Heart right ventricle (tissue), 16 donors: Measurements from ENCODE around the gene ELAVL1. TPM values are rescaled to one million over a fixed set of nuclear protein-coding genes. Genes with fewer than 3 reads are reported as not detected.
"Not testable (repeated sequence)": the region's sequence is repeated elsewhere in the genome, so short reads cannot be mapped to it uniquely, and the experiment has no call there.

Experiments
- ATAC-seq, 8 donors: fragments of 200-7000 bp; cut with Tn5 transposase; one replicate each; pipeline ENCODE4 v1.9.1; 2020; ENCODE audit warnings: mild to moderate bottlenecking in 8 of 8, moderate library complexity in 8 of 8, moderate number of reproducible peaks in 1 of 8
- DNase-seq, 2 donors: peaks; one replicate each; pipeline ENCODE4 v3.0.0-alpha.2; 2020
- H3K27ac ChIP-seq, 10 donors: fragments of 200-600 bp; sonication (generic) in 2 of 10; one replicate each; pipeline versions ENCODE4 v1.5.0 to v1.8.0; 2020 to 2022; ENCODE audit warnings: mild to moderate bottlenecking in 3 of 10
- H3K27me3 ChIP-seq, 7 donors: fragments of 200-600 bp; one replicate each; pipeline ENCODE4 v1.8.0; 2021 to 2022; ENCODE audit warnings: mild to moderate bottlenecking in 2 of 7
- H3K36me3 ChIP-seq, 9 donors: fragments of 200-600 bp; sonication (generic) in 1 of 9; one replicate each; pipeline versions ENCODE4 v1.5.0 to v1.8.0; 2020 to 2022; ENCODE audit warnings: mild to moderate bottlenecking in 2 of 9
- H3K4me1 ChIP-seq, 9 donors: fragments of 200-600 bp; sonication (generic) in 1 of 9; one replicate each; pipeline versions ENCODE4 v1.5.0 to v1.8.0; 2020 to 2022; ENCODE audit warnings: mild to moderate bottlenecking in 4 of 9
- H3K4me3 ChIP-seq, 10 donors: fragments of 200-600 bp; sonication (generic) in 2 of 10; one replicate each; pipeline versions ENCODE4 v1.5.0 to v1.8.0; 2020 to 2022; ENCODE audit warnings: mild to moderate bottlenecking in 7 of 10, moderate library complexity in 2 of 10
- H3K9me3 ChIP-seq, 11 donors: fragments of 200-600 bp in 10 of 11; sonication (generic) in 2 of 11; one replicate each; pipeline versions ENCODE4 v1.5.0 to v1.8.0; 2013 to 2022; ENCODE audit warnings: mild to moderate bottlenecking in 2 of 11, control low read depth in 1 of 11, moderate library complexity in 1 of 11
- WGBS, 2 donors: extraction: QIAGEN DNeasy Blood & Tissue Kit; methylation state at CpG; one replicate each; pipeline ENCODE4 v1.1.7; 2013; ENCODE audit warnings: inconsistent platforms in 1 of 2; 5-methylcytosine and 5-hydroxymethylcytosine counted together
- intact Hi-C, 10 donors: fragments of 100-400 bp; cut with DNase I; formaldehyde crosslinking; loops; one replicate each; pipeline versions ENCODE4 v1.11.1 to v1.14.2; 2022
- polyA plus RNA-seq, 2 donors: library from polyadenylated mRNA; stranded (reverse); fragments of 200-250 nt; gene quantifications; one replicate each; pipeline ENCODE4 v1.2.3, GENCODE V29; 2013
- total RNA-seq, 10 donors: library from RNA; stranded (reverse); fragmentation: NEBNext Ultra II Directional in 3 of 10; extraction: Animal tissue kit (Norgen Biotek cat#: 25700) in 3 of 10; gene quantifications; one replicate each; pipeline versions ENCODE4 v1.2.1 to v1.2.4, GENCODE V29; 2021 to 2023
- TF ChIP-seq, protein P1 (sequence below), 9 donors: fragments of 200-600 bp; sonication (generic) in 2 of 9; IDR thresholded peaks; one replicate each; pipeline versions ENCODE4 v1.5.0 to v1.8.0; 2021 to 2022; ENCODE audit warnings: antibody characterized with exemption in 9 of 9, mild to moderate bottlenecking in 5 of 9, moderate library complexity in 1 of 9
- donor health status: Arrhythmogenic right ventricular cardiomyopathy.
- donor health status: ischemic (EF 13 %, LVEDD 7.1; RV severe dilation, severe dysfunction).
- donor health status: healthy with polysubstance abuse.
- donor health status: DM: no; HTN: yes; CAD: no.
- donor health status: DM: no; HTN: no; CAD: no.
- donor health status: ischemic (EF 25% LVEDD 6.9; RV normal size, moderate dysfunction).
- donor health status: ischemic (EF 25% LVEDD 5.7; RV mildly dilated, moderate dysfunction).
- donor health status: healthy.
- donor health status: DM: yes; HTN: yes; CAD: no.
- donor health status: Ischemic cardiomyopathy.
- donor health status: ischemic (EF 35%, LVEDD 5.7; RV mildly dilated, moderate dysfunction).
- donor health status: nonischemic (EF 11% LVEDD 7.7; RV severe dilation, severe dysfunction).
- donor health status: DM: yes; HTN: yes; CAD: no.
- donor health status: PGD.
- donor health status: ischemic (EF 29% LVEDD 5.4; RV normal size, mild dysfunction).
- donor health status: nonischemic (EF 23%, LVEDD 6.1; RV moderate dilation, normal function).

Gene ELAVL1
- total and polyA plus RNA-seq, 12 donors = 11.6 to 60.1 (median 54.4) TPM

DNA sequence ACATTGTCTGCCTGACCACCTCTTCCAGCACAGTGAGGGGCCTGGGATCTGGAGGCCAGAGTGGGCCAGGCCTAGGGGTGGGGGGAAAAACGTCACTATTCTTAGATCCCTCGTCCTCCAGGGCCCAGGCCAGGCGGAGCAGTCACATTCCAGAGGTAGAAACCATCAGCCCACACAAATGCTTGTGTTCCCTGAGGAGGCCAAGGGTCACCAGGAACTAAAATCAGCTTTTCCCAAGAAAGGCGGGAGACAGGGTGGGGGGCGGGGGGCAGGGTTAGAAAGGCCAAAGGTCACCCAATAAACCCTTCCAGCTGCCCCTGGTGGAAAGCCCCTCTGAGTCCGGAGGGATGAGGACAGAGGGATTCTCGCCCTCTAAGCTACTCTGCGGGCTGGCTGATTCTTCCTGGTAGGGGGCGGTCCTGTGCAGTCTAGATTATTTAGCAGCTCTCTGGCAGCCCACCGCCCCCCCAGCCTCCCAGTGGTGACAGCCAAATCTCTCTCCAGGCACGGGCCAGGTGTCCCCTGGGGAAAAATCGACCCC, 23.6 kb upstream of the ELAVL1 start:
- WGBS, 2 donors = 35 to 39% methylated on average over 12 of the region's 12 CpGs
- no peak for DNase-seq
- Histone ChIP-seq H3K27me3 (peaks cover 0 to 6% (median 0%) of the 10 kb centered on the region in 7 donors), H3K9me3 (no peaks in the 10 kb centered on the region), H3K27ac (no peak overlapping the region), H3K36me3 (no peaks in the 10 kb centered on the region), H3K4me1 (peaks cover 0 to 9% (median 0%) of the 10 kb centered on the region in 9 donors), H3K4me3 (no peak overlapping the region)
- peak in 5 of 8 donors; percentile 27 to 72 (median 56) for ATAC-seq
- TF ChIP-seq, protein P1, sequence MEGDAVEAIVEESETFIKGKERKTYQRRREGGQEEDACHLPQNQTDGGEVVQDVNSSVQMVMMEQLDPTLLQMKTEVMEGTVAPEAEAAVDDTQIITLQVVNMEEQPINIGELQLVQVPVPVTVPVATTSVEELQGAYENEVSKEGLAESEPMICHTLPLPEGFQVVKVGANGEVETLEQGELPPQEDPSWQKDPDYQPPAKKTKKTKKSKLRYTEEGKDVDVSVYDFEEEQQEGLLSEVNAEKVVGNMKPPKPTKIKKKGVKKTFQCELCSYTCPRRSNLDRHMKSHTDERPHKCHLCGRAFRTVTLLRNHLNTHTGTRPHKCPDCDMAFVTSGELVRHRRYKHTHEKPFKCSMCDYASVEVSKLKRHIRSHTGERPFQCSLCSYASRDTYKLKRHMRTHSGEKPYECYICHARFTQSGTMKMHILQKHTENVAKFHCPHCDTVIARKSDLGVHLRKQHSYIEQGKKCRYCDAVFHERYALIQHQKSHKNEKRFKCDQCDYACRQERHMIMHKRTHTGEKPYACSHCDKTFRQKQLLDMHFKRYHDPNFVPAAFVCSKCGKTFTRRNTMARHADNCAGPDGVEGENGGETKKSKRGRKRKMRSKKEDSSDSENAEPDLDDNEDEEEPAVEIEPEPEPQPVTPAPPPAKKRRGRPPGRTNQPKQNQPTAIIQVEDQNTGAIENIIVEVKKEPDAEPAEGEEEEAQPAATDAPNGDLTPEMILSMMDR (IDR thresholded peaks at IDR 0.05) = no peak
- intact Hi-C loops = no loop called here

DNA sequence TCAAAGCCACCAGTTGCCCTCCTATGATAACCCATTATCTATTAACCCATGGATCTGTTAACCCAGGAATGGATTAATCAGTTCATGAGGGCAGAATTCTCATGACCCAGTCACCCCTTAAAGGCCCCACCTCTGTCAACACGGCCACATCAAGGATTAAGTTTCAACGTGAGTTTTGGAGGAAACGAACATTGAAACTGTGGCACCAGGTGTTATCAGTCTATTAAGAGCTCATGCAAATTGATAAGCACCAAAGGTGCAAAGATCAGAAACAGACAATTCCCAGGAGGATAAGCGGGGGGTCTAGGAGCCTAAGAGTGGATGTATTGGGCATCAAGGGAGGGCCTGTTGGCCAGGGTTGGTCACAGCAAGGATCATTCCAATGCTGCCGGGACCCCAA, 19.9 kb upstream of the ELAVL1 start:
- no peaks in the 10 kb centered on the region for H3K9me3 ChIP-seq
- H3K27me3 ChIP-seq = no peaks in the 10 kb centered on the region
- H3K4me3 ChIP-seq = no peak overlapping the region
- H3K4me1 ChIP-seq = peaks cover 0 to 9% (median 0%) of the 10 kb centered on the region in 9 donors
- 75 to 82% methylated on average over 5 of the region's 5 CpGs for WGBS, 2 donors
- no peak overlapping the region for H3K27ac ChIP-seq
- TF ChIP-seq, protein P1 (IDR thresholded peaks at IDR 0.05) = no peak
- ATAC-seq = no peak
- intact Hi-C loops = no loop called here
- no peaks in the 10 kb centered on the region for H3K36me3 ChIP-seq
- DNase-seq = no peak

DNA sequence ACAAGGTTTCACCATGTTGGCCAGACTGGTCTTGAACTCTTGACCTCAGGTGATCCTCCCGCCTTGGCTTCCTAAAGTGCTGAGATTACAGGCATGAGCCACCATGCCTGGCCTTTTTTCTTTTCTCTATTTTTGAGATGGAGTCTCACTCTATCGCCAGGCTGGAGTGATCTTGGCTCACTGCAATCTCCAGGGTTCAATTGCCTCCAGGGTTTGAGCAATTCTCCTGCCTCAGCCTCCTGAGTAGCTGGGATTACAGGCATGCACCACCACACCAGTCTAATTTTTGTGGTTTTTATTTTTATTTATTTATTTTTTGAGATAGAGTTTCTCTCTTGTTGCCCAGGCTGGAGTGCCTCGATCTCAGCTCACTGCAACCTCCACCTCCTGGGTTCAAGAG, 18.8 kb upstream of the ELAVL1 start:
- H3K36me3 ChIP-seq, ATAC-seq, DNase-seq, H3K4me3 ChIP-seq, intact Hi-C loops, H3K27ac ChIP-seq, H3K27me3 ChIP-seq, H3K4me1 ChIP-seq, H3K9me3 ChIP-seq: not testable (repeated sequence)
- 96 to 99% methylated on average over 3 of the region's 3 CpGs for WGBS, 2 donors

DNA sequence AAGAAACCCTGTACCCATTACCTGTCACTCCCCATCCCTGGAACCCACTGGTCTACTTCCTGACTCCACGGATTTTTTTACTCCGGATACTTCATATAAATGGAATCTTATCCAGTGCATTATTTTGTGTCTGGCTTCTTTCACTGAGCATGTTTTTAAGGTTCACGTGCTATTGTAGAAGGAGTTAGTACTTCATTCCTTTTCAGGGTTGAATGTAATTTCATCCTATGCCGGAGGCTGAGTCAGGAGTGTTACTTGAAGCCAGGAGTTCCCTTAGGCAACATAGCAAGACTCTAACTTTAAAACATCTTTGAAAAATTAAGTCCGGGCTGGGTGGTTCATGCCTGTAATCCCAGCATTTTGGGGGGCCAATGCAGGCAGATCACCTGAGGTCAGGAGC, 17.9 kb upstream of the ELAVL1 start:
- 83% methylated on average over 5 of the region's 5 CpGs for WGBS, 2 donors
- no peak overlapping the region for H3K27ac ChIP-seq
- no peaks in the 10 kb centered on the region for H3K36me3 ChIP-seq
- H3K27me3 ChIP-seq = no peaks in the 10 kb centered on the region
- no peak overlapping the region for H3K4me3 ChIP-seq
- H3K9me3 ChIP-seq = no peaks in the 10 kb centered on the region
- TF ChIP-seq, protein P1 (IDR thresholded peaks at IDR 0.05) = no peak
- H3K4me1 ChIP-seq = peaks cover 0 to under 1% (median 0%) of the 10 kb centered on the region in 9 donors
- intact Hi-C loops = no loop called here
- DNase-seq = no peak
- no peak for ATAC-seq

DNA sequence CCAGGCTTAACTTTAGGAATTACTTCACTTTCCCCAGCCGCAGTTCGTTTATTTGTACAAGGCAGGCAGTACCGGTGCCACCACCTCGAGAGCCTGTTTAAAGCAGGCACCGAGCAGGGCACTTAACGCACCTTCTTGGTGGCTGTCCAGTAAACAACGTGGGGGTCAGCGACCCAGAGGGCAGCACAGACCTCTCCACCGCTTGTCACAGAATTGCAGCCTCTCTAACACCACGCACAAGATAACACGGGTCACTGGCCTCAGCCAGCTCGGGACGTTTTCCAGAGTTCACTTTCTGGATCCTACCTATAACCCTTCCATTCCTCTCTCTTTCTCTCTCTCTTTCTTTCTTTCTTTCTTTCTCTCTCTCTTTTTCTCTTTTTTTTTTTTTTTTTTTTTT, 16.8 kb upstream of the ELAVL1 start:
- H3K4me1 ChIP-seq = no peaks in the 10 kb centered on the region
- H3K27me3 ChIP-seq = no peaks in the 10 kb centered on the region
- no peak overlapping the region for H3K27ac ChIP-seq
- DNase-seq (no peak), ATAC-seq (no peak)
- no peaks in the 10 kb centered on the region for H3K9me3 ChIP-seq
- intact Hi-C loops = no loop called here
- TF ChIP-seq, protein P1 (IDR thresholded peaks at IDR 0.05) = no peak
- 86 to 88% methylated on average over 13 of the region's 13 CpGs for WGBS, 2 donors
- H3K36me3 ChIP-seq = no peaks in the 10 kb centered on the region
- no peak overlapping the region for H3K4me3 ChIP-seq
